Aorta (tissue), 5 donors: Measurements from ENCODE around the gene OR10A3. TPM values are rescaled to one million over a fixed set of nuclear protein-coding genes. Genes with fewer than 3 reads are reported as not detected.
"Not testable (repeated sequence)": the region's sequence is repeated elsewhere in the genome, so short reads cannot be mapped to it uniquely, and the experiment has no call there.

Source experiments
- ATAC-seq: fragments of 200-7000 bp; cut with Tn5 transposase; one replicate; pipeline ENCODE4 v1.9.1; 2022; ENCODE audit warnings: moderate library complexity; ENCODE audit not compliant: low FRiP score
- DNase-seq, 2 donors: peaks; one replicate each; pipeline ENCODE4 v3.0.0-alpha.2; 2020
- H3K27ac ChIP-seq, 2 donors: one replicate each; pipeline ENCODE4 v1.5.1; 2013; ENCODE audit warnings: low read length in 2 of 2, mild to moderate bottlenecking in 2 of 2, moderate library complexity in 2 of 2, control low read depth in 1 of 2, inconsistent platforms in 1 of 2, low read depth in 1 of 2
- H3K27me3 ChIP-seq, 2 donors: one replicate each; pipeline ENCODE4 v1.6.1; 2013; ENCODE audit warnings: control low read depth in 1 of 2, low read length in 1 of 2, mild to moderate bottlenecking in 1 of 2, moderate library complexity in 1 of 2; ENCODE audit not compliant: insufficient read depth in 2 of 2, control insufficient read depth in 1 of 2
- H3K36me3 ChIP-seq, 2 donors: one replicate each; pipeline ENCODE4 v1.6.1; 2013; ENCODE audit warnings: control low read depth in 1 of 2, low read length in 1 of 2, mild to moderate bottlenecking in 1 of 2; ENCODE audit not compliant: insufficient read depth in 2 of 2, control insufficient read depth in 1 of 2
- H3K4me1 ChIP-seq, 2 donors: one replicate each; pipeline ENCODE4 v1.6.1; 2013; ENCODE audit warnings: low read length in 2 of 2, control low read depth in 1 of 2, mild to moderate bottlenecking in 1 of 2, moderate library complexity in 1 of 2; ENCODE audit not compliant: insufficient read depth in 2 of 2, control insufficient read depth in 1 of 2
- H3K4me3 ChIP-seq, 2 donors: one replicate each; pipeline ENCODE4 v1.5.1; 2013; ENCODE audit warnings: low read length in 2 of 2, control low read depth in 1 of 2, mild to moderate bottlenecking in 1 of 2
- H3K9me3 ChIP-seq: one replicate; pipeline ENCODE4 v1.6.1; 2013; ENCODE audit warnings: mild to moderate bottlenecking, low read length; ENCODE audit not compliant: control insufficient read depth
- WGBS, 2 donors: extraction: QIAGEN DNeasy Blood & Tissue Kit; methylation state at CpG; one replicate each; pipeline ENCODE4 v1.1.7; 2013; 5-methylcytosine and 5-hydroxymethylcytosine counted together
- intact Hi-C, 2 donors: fragments of 100-400 bp; cut with DNase I; formaldehyde crosslinking; loops; one replicate each; pipeline versions ENCODE4 v1.14.2 to v1.15.0; 2022
- long read RNA-seq, 2 donors: library from polyadenylated mRNA; unstranded; transcript quantifications; one replicate each; pipeline ENCODE4 v2.0.0, GENCODE V29; 2020 to 2021
- polyA plus RNA-seq, 2 donors: library from polyadenylated mRNA; stranded (reverse); fragments of 200-250 nt; gene quantifications; one replicate each; pipeline ENCODE4 v1.2.3, GENCODE V29; 2013
- total RNA-seq, 2 donors: library from RNA; stranded (reverse); fragmentation: NEBNext Ultra II Directional; extraction: Animal tissue kit (Norgen Biotek cat#: 25700); gene quantifications; one replicate each; pipeline ENCODE4 v1.2.1, GENCODE V29; 2021
- donor health status: healthy with polysubstance abuse.
- donor health status: Bipolar disorder and iron deficiency.
- donor health status: DM: no; HTN: no; CAD: no.
- donor health status: DM: no; HTN: no; CAD: no.
- donor health status: DM: yes; HTN: yes; CAD: no.

The OR10A3 gene, protein sequence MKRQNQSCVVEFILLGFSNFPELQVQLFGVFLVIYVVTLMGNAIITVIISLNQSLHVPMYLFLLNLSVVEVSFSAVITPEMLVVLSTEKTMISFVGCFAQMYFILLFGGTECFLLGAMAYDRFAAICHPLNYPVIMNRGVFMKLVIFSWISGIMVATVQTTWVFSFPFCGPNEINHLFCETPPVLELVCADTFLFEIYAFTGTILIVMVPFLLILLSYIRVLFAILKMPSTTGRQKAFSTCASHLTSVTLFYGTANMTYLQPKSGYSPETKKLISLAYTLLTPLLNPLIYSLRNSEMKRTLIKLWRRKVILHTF
- total RNA-seq: not detected
- polyA plus RNA-seq: not detected
- long read RNA-seq, donor 1: 0 reads
- long read RNA-seq, donor 2: 0 reads

- no peaks in the 10 kb centered on the region for H3K4me1 ChIP-seq
- no peaks in the 10 kb centered on the region for H3K27me3 ChIP-seq
- no peak for DNase-seq
- intact Hi-C loops: no loop called here
- no peak within 1 kb of the TSS for H3K4me3 ChIP-seq
- peaks cover 9% of the 10 kb centered on the region for H3K9me3 ChIP-seq
- ATAC-seq: no peak
- no peak within 1 kb of the TSS for H3K27ac ChIP-seq
- H3K36me3 ChIP-seq: no peaks in the 10 kb centered on the region
- 83 to 85% methylated on average over 2 of the region's 2 CpGs for WGBS, 2 donors
These were observed at the start of gene OR10A3 for GRCh38 chr11:7941608-7942007. Gene OR10A3 (minus strand): TSS chr11:7941708. CDS start chr11:7939520, 2,188 bp downstream.

DNA sequence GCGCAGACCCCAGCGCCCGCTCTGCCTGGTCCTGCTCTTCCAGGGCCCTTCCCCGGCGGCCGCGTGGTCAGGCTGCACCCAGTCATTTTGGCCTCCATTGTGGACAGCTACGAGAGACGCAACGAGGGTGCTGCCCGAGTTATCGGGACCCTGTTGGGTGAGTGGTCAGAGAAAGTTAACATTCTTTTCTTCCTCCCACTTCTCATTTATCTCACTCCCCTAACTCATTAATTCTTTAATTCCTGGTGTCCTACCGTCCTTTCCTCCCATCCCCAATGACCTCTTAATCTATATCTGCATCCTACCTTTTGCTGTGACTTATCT is 46.0 kb upstream of the OR10A3 start:
- H3K27ac ChIP-seq, H3K27me3 ChIP-seq, H3K9me3 ChIP-seq, H3K4me1 ChIP-seq, DNase-seq, H3K36me3 ChIP-seq, ATAC-seq: not testable (repeated sequence)
- H3K4me3 ChIP-seq: peak overlapping the region; percentile 93 to 95
- intact Hi-C loops: loop anchor here (1.0 to 10.0 kb wide), 4 partner anchors 83 to 293 kb away; no protein-coding TSS in a partner anchor
- 1 to 2% methylated on average over 7 to 9 of the region's 13 CpGs for WGBS, 2 donors

- ATAC-seq (peak; percentile 100), DNase-seq (peak; percentile 93)
- Histone ChIP-seq H3K27ac (peak within 1 kb of the TSS in 1 of 2 donors; percentile 96), H3K36me3 (peaks cover 0 to 3% of the 10 kb centered on the region in 2 donors), H3K4me1 (no peaks in the 10 kb centered on the region), H3K27me3 (no peaks in the 10 kb centered on the region), H3K4me3 (peak within 1 kb of the TSS; percentile 93 to 95), H3K9me3 (no peaks in the 10 kb centered on the region)
- 1% methylated on average over 47 of the region's 47 CpGs for WGBS, 2 donors
- intact Hi-C loops: loop anchor here (1.0 to 10.0 kb wide), 4 partner anchors 82 to 292 kb away; no protein-coding TSS in a partner anchor
These were observed 45.5 kb upstream of the OR10A3 start, which contains the start of gene EIF3F for GRCh38 chr11:7986768-7987559. Gene EIF3F (plus strand): TSS chr11:7987337. CDS start chr11:7987353, 16 bp downstream.

- Histone ChIP-seq H3K36me3 (no peaks in the 10 kb centered on the region), H3K9me3 (no peaks in the 10 kb centered on the region), H3K4me3 (no peak overlapping the region), H3K4me1 (no peaks in the 10 kb centered on the region), H3K27me3 (no peaks in the 10 kb centered on the region), H3K27ac (no peak overlapping the region)
- no peak for ATAC-seq
- intact Hi-C loops: loop anchor here in 1 of 2 donors (10.0 kb wide), 1 partner anchor 289 kb away; no protein-coding TSS in a partner anchor
- DNase-seq: no peak
- WGBS, 2 donors: 78 to 79% methylated on average over 7 of the region's 7 CpGs
These were observed 42.5 kb upstream of the OR10A3 start for GRCh38 chr11:7983832-7984590.

GRCh38 chr11:7982582-7983119 is 41.1 kb upstream of the OR10A3 start:
- 75 to 92% methylated on average over 1 of the region's 1 CpG for whole genome bisulfite sequencing, 2 donors
- intact Hi-C loops: loop anchor here in 1 of 2 donors (10.0 kb wide), 1 partner anchor 288 kb away; no protein-coding TSS in a partner anchor
- ATAC-seq (no peak), DNase-seq (no peak)
- Histone ChIP-seq H3K4me1 (no peaks in the 10 kb centered on the region), H3K36me3 (no peaks in the 10 kb centered on the region), H3K27ac (no peak overlapping the region), H3K27me3 (no peaks in the 10 kb centered on the region), H3K4me3 (no peak overlapping the region), H3K9me3 (no peaks in the 10 kb centered on the region)

- H3K27ac ChIP-seq: no peak overlapping the region
- H3K27me3 ChIP-seq: no peaks in the 10 kb centered on the region
- H3K4me3 ChIP-seq: no peak overlapping the region
- H3K4me1 ChIP-seq: no peaks in the 10 kb centered on the region
- H3K9me3 ChIP-seq: no peaks in the 10 kb centered on the region
- WGBS, 2 donors: 71 to 80% methylated on average over 1 of the region's 1 CpG
- ATAC-seq (no peak), DNase-seq (no peak)
- no peaks in the 10 kb centered on the region for H3K36me3 ChIP-seq
- intact Hi-C loops: loop anchor here in 1 of 2 donors (10.0 kb wide), 1 partner anchor 287 kb away; no protein-coding TSS in a partner anchor
These were observed 40.2 kb upstream of the OR10A3 start for GRCh38 chr11:7981619-7982157.

DNA sequence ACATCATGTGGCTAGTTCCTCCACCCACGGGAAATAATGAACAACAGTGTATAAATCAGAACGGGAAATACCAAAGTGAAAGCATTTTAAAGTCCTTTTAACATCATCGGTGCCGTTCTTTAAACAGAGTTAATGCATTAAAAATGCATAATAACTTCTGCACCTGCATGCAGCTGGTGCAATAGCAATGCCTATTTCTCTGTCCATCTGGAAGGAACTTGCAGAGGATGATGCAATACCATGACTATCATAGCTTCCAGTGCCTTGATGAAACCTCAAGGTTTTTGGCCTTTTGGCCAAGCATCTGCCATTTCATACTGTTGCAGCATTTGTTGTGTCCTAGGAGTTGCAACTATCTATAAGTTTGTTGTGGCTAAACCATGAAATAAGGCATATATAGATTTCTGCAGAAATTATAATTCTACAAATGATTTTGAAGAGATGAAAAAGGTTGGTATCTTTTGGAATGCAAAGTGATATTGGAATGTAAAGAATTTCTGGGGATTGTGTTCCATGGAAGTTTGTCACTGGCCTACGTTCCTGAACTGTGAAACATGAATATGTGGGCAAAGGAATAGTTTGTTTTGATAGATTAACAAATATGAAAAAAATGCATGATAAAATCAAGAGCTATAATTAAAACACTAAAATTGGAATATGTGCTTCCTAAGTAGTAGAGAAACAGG is 35.9 kb upstream of the OR10A3 start:
- Histone ChIP-seq H3K9me3 (no peaks in the 10 kb centered on the region), H3K4me1 (no peaks in the 10 kb centered on the region), H3K4me3 (no peak overlapping the region), H3K27ac (no peak overlapping the region), H3K36me3 (no peaks in the 10 kb centered on the region), H3K27me3 (no peaks in the 10 kb centered on the region)
- intact Hi-C loops: no loop called here
- WGBS, 2 donors: 10 to 14% methylated on average over 5 of the region's 5 CpGs
- no peak for DNase-seq
- ATAC-seq: no peak
